Caki2 (cell line): ENCODE measurements around the gene KAT7. TPM values are rescaled to one million over a fixed set of nuclear protein-coding genes. Genes with fewer than 3 reads are reported as not detected.
A peak's percentile ranks its signal among the peaks of the same experiment; 100 is the strongest.

ENCODE experiments used
- DNase-seq: peaks from one replicate; pipeline ENCODE4 v3.0.0-alpha.2; 2015; ENCODE audit warnings: low read depth
- in situ Hi-C: cut with HindIII; loops from 2 replicates; pipeline ENCODE4 v1.10.0; 2016; ENCODE audit warnings: low sequenced_read_pairs, low pct_unique_long_range_greater_than_20kb, mixed read lengths
- total RNA-seq: library from RNA; depleted of rRNA; stranded (reverse); fragments of >200 nt; shearing (Covaris generic); gene quantifications from 2 replicates; pipeline ENCODE4 v1.2.3, GENCODE V29; 2014; ENCODE audit warnings: low replicate concordance; rRNA removed

The KAT7 gene
- total RNA-seq, 1 experiment from 2014 or later: 26.7 TPM

GRCh38 chr17:49878931-49879904 lies 90.7 kb downstream of the KAT7 start:
- no peak for DNase-seq

GRCh38 chr17:49880291-49881053 lies 92.0 kb downstream of the KAT7 start:
- in situ Hi-C loops: no loop called here
- peak; percentile 57 for DNase-seq

More at GRCh38 chr17:49878931-49879904, 90.7 kb downstream of the KAT7 start:
- in situ Hi-C loops: no loop called here

- in situ Hi-C loops: no loop called here
- no peak for DNase-seq
These were observed 92.5 kb downstream of the KAT7 start for GRCh38 chr17:49881054-49881402.

DNA sequence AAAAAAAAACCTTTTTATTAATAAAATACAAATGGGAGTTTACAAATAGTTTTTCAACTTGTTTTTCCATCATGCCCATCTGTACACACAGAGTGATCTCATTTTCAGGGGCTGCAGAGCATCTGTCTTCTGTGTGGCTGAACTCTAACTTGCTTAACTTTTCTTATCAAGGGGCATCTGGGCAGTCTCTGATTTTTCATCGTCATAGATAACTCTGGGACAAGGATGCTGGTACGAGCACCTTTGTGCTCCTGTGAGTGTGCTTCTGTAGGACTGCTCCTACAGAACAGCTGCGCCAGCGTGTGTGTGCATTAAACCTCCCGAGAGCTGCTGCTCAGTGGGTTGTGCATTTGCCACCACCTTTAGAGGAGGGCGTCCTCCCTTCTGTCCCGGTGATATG lies 94.0 kb downstream of the KAT7 start:
- in situ Hi-C loops: no loop called here

More for the DNA sequence above, 94.0 kb downstream of the KAT7 start:
- no peak for DNase-seq

Other genes with a start within 250 kb of the KAT7 start
- 0.27 TPM in 1 of 2 replicates, not detected in the other for gene NXPH3, start 212.8 kb upstream of the KAT7 start, total RNA-seq
- 36.7 and 68.6 TPM in 2 replicates for gene SPOP, start 110.6 kb upstream of the KAT7 start, total RNA-seq
- 78.0 and 106 TPM in 2 replicates for gene SLC35B1, start 80.7 kb upstream of the KAT7 start, total RNA-seq
- gene FAM117A, start 24.6 kb upstream of the KAT7 start, total RNA-seq: 0.06 and 0.44 TPM in 2 replicates
- gene TAC4, start 59.4 kb downstream of the KAT7 start, total RNA-seq: not detected in 2 replicates
- gene DLX4, start 180.5 kb downstream of the KAT7 start, total RNA-seq: 0.52 TPM in 1 of 2 replicates, not detected in the other
- not detected in 2 replicates for gene DLX3, start 206.5 kb downstream of the KAT7 start, total RNA-seq